HEK293T (cell line): ENCODE measurements around the gene MLLT11.

Source experiments
- BHLHE40 ChIP-seq: fragments of 450-650 bp; IDR thresholded peaks from 2 replicates; pipeline ENCODE4 v1.6.1; 2016; ENCODE audit warnings: mild to moderate bottlenecking, moderate library complexity, borderline replicate concordance
- CTBP1 ChIP-seq: fragments of 450-650 bp; IDR thresholded peaks from 2 replicates; pipeline ENCODE4 v1.6.1; 2016; ENCODE audit warnings: borderline replicate concordance
- ELF4 ChIP-seq: fragments of 450-650 bp; IDR thresholded peaks from 2 replicates; pipeline ENCODE4 v1.6.1; 2017; ENCODE audit warnings: antibody characterized with exemption
- FOXA1 ChIP-seq: fragments of 450-650 bp; IDR thresholded peaks from 2 replicates; pipeline ENCODE4 v1.6.1; 2016; ENCODE audit warnings: mild to moderate bottlenecking
- FOXK2 ChIP-seq: fragments of 450-650 bp; IDR thresholded peaks from 2 replicates; pipeline ENCODE4 v1.6.1; 2016; ENCODE audit warnings: mild to moderate bottlenecking
- FOXM1 ChIP-seq: fragments of 450-650 bp; IDR thresholded peaks from 2 replicates; pipeline ENCODE4 v1.6.1; 2017; ENCODE audit warnings: mild to moderate bottlenecking, borderline replicate concordance
- HDGF ChIP-seq: fragments of 450-650 bp; IDR thresholded peaks from 2 replicates; pipeline ENCODE4 v1.6.1; 2017; ENCODE audit warnings: antibody characterized with exemption, borderline replicate concordance
- L3MBTL2 ChIP-seq: fragments of 450-650 bp; conservative IDR thresholded peaks from 2 replicates; pipeline ENCODE4 v1.6.1; 2016; ENCODE audit warnings: mild to moderate bottlenecking
- LEF1 ChIP-seq: fragments of 450-650 bp; IDR thresholded peaks from 2 replicates; pipeline ENCODE4 v1.6.1; 2017; ENCODE audit warnings: mild to moderate bottlenecking, borderline replicate concordance
- PKNOX1 ChIP-seq: fragments of 450-650 bp; IDR thresholded peaks from 2 replicates; pipeline ENCODE4 v1.6.1; 2016
- SP1 ChIP-seq: fragments of 450-650 bp; IDR thresholded peaks from 2 replicates; pipeline ENCODE4 v1.6.1; 2017
- SUZ12 ChIP-seq: fragments of 450-650 bp; IDR thresholded peaks from 2 replicates; pipeline ENCODE4 v1.6.1; 2016; ENCODE audit warnings: mild to moderate bottlenecking
- TARDBP ChIP-seq: fragments of 450-650 bp; IDR thresholded peaks from 2 replicates; pipeline ENCODE4 v1.6.1; 2016
- ZNF384 ChIP-seq: fragments of 450-650 bp; IDR thresholded peaks from 2 replicates; pipeline ENCODE4 v1.6.1; 2016

- TF ChIP-seq SUZ12 (no peak), BHLHE40 (no peak), PKNOX1 (no peak), TARDBP (no peak), LEF1 (no peak), FOXM1 (no peak), SP1 (no peak), FOXA1 (no peak), ELF4 (no peak), CTBP1 (no peak), HDGF (no peak), L3MBTL2 (no peak), FOXK2 (no peak), ZNF384 (no peak)
Measured at GRCh38 chr1:151060657-151061421, 642 bp downstream of the MLLT11 start.
